ENCODE results near the gene MEI1.
"Not testable (repeated sequence)": the region's sequence is repeated elsewhere in the genome, so short reads cannot be mapped to it uniquely, and the experiment has no call there.

Gene MEI1

GRCh38 chr22:41683052-41683451, 16.3 kb upstream of the MEI1 start:
- Histone ChIP-seq H3K4ac (ENCODE audit: low read depth, low read length) (no peak overlapping the region), H3K9ac (ENCODE audit: low read length) (no peak overlapping the region), H2BK15ac (replicated peaks; ENCODE audit: low read depth) (no peak overlapping the region), H3K36me3 (ENCODE audit: control insufficient read depth, insufficient read depth, low read length) (peaks cover 7% of the 10 kb centered on the region), H2BK120ac (ENCODE audit: low read depth, low read length) (no peak overlapping the region), H2AK5ac (ENCODE audit: low read length) (no peak overlapping the region), H3K4me3 (ENCODE audit: low read length) (no peak overlapping the region), H3K79me2 (ENCODE audit: control insufficient read depth, insufficient read depth, low read length) (peaks cover 63% of the 10 kb centered on the region), H3K56ac (ENCODE audit: low read length) (peak overlapping the region; percentile 37), H3K79me1 (ENCODE audit: low read length) (peaks cover 10% of the 10 kb centered on the region), H4K8ac (ENCODE audit: low read depth, low read length) (no peak overlapping the region), H4K5ac (ENCODE audit: low read length) (no peak overlapping the region), H3K27me3 (ENCODE audit: insufficient read depth, low read length, poor library complexity) (no peaks in the 10 kb centered on the region), H2BK5ac (ENCODE audit: low read length) (no peak overlapping the region), H3K18ac (ENCODE audit: low read length) (no peak overlapping the region), H3K27ac (ENCODE audit: low read depth, low read length) (no peak overlapping the region), H3K4me1 (ENCODE audit: control insufficient read depth, low read depth, low read length) (no peaks in the 10 kb centered on the region), H3K4me2 (ENCODE audit: low read length) (no peak overlapping the region), H3K23ac (ENCODE audit: low read length) (no peak overlapping the region)
- DNase-seq = no peak
- WGBS (ENCODE audit: extremely low coverage, insufficient coverage, low lambda C conversion rate) = no CpG with 5 or more reads among the region's 9 CpGs

- no peak overlapping the region for H3K9ac ChIP-seq (ENCODE audit: low read length)
- peaks cover 2% of the 10 kb centered on the region for H3K36me3 ChIP-seq (ENCODE audit: control insufficient read depth, insufficient read depth, low read length)
- no peak overlapping the region for H3K18ac ChIP-seq (ENCODE audit: low read length)
- no peak overlapping the region for H3K4ac ChIP-seq (ENCODE audit: low read depth, low read length)
- no peak overlapping the region for H4K8ac ChIP-seq (ENCODE audit: low read depth, low read length)
- no peak overlapping the region for H2BK5ac ChIP-seq (ENCODE audit: low read length)
- H4K5ac ChIP-seq (ENCODE audit: low read length) = no peak overlapping the region
- H3K79me2 ChIP-seq (ENCODE audit: control insufficient read depth, insufficient read depth, low read length) = peaks cover 62% of the 10 kb centered on the region
- H3K4me2 ChIP-seq (ENCODE audit: low read length) = no peak overlapping the region
- peaks cover 8% of the 10 kb centered on the region for H3K79me1 ChIP-seq (ENCODE audit: low read length)
- H3K4me3 ChIP-seq (ENCODE audit: low read length) = no peak overlapping the region
- H3K56ac ChIP-seq (ENCODE audit: low read length) = no peak overlapping the region
- no peak overlapping the region for H2BK120ac ChIP-seq (ENCODE audit: low read depth, low read length)
- H3K27ac ChIP-seq (ENCODE audit: low read depth, low read length) = no peak overlapping the region
- peak; percentile 19 for DNase-seq
- H2AK5ac ChIP-seq (ENCODE audit: low read length) = no peak overlapping the region
- no peak overlapping the region for H3K23ac ChIP-seq (ENCODE audit: low read length)
- no CpG with 5 or more reads among the region's 3 CpGs for WGBS (ENCODE audit: extremely low coverage, insufficient coverage, low lambda C conversion rate)
- no peak overlapping the region for H2BK15ac ChIP-seq (replicated peaks; ENCODE audit: low read depth)
- H3K27me3 ChIP-seq (ENCODE audit: insufficient read depth, low read length, poor library complexity) = no peaks in the 10 kb centered on the region
- no peaks in the 10 kb centered on the region for H3K4me1 ChIP-seq (ENCODE audit: control insufficient read depth, low read depth, low read length)
Measured at GRCh38 chr22:41683616-41684015, 15.7 kb upstream of the MEI1 start.

DNA sequence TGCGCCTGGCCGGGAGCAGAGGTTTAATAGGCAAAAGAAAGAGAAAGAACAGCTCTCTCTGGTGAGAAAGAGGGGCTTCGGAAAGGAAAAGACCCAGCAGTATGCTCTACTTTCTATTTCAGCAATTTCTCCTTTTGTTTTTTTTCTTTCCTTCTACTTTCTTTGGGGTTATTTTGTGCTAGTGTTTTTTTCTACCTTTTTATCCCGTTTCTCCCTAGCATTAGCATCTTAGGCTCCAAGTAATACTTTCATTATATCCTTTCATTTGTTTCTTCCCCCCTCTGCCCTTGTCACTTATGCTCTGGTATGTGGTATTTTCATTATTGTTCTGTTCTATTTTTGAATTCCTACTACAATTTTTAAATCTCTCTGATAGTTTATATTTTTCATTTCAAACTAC, 15.1 kb upstream of the MEI1 start:
- H2BK15ac ChIP-seq (replicated peaks; ENCODE audit: low read depth) = no peak overlapping the region
- H2BK5ac ChIP-seq (ENCODE audit: low read length) = no peak overlapping the region
- H3K4me3 ChIP-seq (ENCODE audit: low read length) = no peak overlapping the region
- H3K79me2 ChIP-seq (ENCODE audit: control insufficient read depth, insufficient read depth, low read length) = peaks cover 62% of the 10 kb centered on the region
- no peak overlapping the region for H3K18ac ChIP-seq (ENCODE audit: low read length)
- H3K56ac ChIP-seq (ENCODE audit: low read length) = no peak overlapping the region
- H3K4me1 ChIP-seq (ENCODE audit: control insufficient read depth, low read depth, low read length) = no peaks in the 10 kb centered on the region
- H3K27me3 ChIP-seq (ENCODE audit: insufficient read depth, low read length, poor library complexity) = no peaks in the 10 kb centered on the region
- no peak overlapping the region for H4K5ac ChIP-seq (ENCODE audit: low read length)
- H3K23ac ChIP-seq (ENCODE audit: low read length) = no peak overlapping the region
- no peak overlapping the region for H3K9ac ChIP-seq (ENCODE audit: low read length)
- peaks cover 7% of the 10 kb centered on the region for H3K79me1 ChIP-seq (ENCODE audit: low read length)
- WGBS (ENCODE audit: extremely low coverage, insufficient coverage, low lambda C conversion rate) = no CpG with 5 or more reads among the region's 4 CpGs
- H3K27ac ChIP-seq (ENCODE audit: low read depth, low read length) = no peak overlapping the region
- no peak overlapping the region for H3K4ac ChIP-seq (ENCODE audit: low read depth, low read length)
- no peak overlapping the region for H3K4me2 ChIP-seq (ENCODE audit: low read length)
- H3K36me3 ChIP-seq (ENCODE audit: control insufficient read depth, insufficient read depth, low read length) = peaks cover 2% of the 10 kb centered on the region
- no peak overlapping the region for H2AK5ac ChIP-seq (ENCODE audit: low read length)
- no peak overlapping the region for H2BK120ac ChIP-seq (ENCODE audit: low read depth, low read length)
- no peak for DNase-seq
- no peak overlapping the region for H4K8ac ChIP-seq (ENCODE audit: low read depth, low read length)

DNA sequence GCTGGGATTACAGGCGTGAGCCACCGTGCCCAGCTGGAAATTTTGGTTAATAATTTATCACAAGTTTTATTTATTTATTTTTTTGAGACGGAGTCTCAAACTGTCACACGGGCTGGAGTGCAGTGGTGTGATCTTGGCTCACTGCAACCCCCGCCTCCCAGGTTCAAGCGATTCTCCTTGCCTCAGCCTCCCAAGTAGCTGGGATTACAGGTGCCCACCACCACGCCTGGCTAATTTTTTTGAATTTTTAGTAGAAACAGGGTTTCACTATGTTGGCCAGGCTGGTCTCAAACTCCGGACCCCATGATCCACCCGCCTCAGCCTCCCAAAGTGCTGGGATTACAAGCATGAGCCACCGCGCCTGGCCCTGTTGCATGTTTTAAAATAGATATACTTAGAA, 12.4 kb upstream of the MEI1 start:
- not testable (repeated sequence) for H2BK15ac ChIP-seq (replicated peaks; ENCODE audit: low read depth); H3K27me3 ChIP-seq (ENCODE audit: insufficient read depth, low read length, poor library complexity); H3K23ac ChIP-seq (ENCODE audit: low read length); H3K4me3 ChIP-seq (ENCODE audit: low read length); DNase-seq; H3K9ac ChIP-seq (ENCODE audit: low read length); H2AK5ac ChIP-seq (ENCODE audit: low read length); H3K4me1 ChIP-seq (ENCODE audit: control insufficient read depth, low read depth, low read length); H3K27ac ChIP-seq (ENCODE audit: low read depth, low read length); H4K5ac ChIP-seq (ENCODE audit: low read length); H3K79me1 ChIP-seq (ENCODE audit: low read length); H3K4ac ChIP-seq (ENCODE audit: low read depth, low read length); H3K36me3 ChIP-seq (ENCODE audit: control insufficient read depth, insufficient read depth, low read length); H4K8ac ChIP-seq (ENCODE audit: low read depth, low read length); H2BK120ac ChIP-seq (ENCODE audit: low read depth, low read length); H3K4me2 ChIP-seq (ENCODE audit: low read length); H3K18ac ChIP-seq (ENCODE audit: low read length); H3K56ac ChIP-seq (ENCODE audit: low read length); H2BK5ac ChIP-seq (ENCODE audit: low read length)
- peaks cover 45% of the 10 kb centered on the region for H3K79me2 ChIP-seq (ENCODE audit: control insufficient read depth, insufficient read depth, low read length)
- no CpG with 5 or more reads among the region's 11 CpGs for WGBS (ENCODE audit: extremely low coverage, insufficient coverage, low lambda C conversion rate)

DNA sequence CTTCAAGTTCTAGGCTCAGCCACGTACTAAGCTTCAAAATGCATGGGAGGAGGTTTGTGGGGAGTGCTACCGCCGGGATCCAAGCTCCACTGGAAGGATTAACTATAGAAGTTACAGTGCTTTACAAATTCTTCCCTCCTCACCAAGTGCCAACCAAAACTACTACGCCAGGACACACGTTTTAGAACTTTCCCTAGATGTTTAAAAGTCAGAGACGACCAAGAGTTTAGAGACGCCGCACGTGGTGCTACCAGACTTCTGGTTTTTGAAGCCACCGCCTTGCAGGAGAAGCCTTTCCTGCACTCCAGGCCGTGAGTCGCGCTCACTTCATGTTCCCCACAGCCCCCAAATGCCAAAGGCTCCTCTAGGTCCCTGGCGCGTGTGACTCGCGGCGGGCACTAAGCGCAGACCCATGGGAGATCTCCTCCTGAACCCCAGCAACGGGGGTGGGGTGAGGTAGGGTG, 11.4 kb upstream of the MEI1 start:
- Histone ChIP-seq H3K18ac (ENCODE audit: low read length) (no peak overlapping the region), H3K4ac (ENCODE audit: low read depth, low read length) (no peak overlapping the region), H3K36me3 (ENCODE audit: control insufficient read depth, insufficient read depth, low read length) (no peaks in the 10 kb centered on the region), H3K79me1 (ENCODE audit: low read length) (no peaks in the 10 kb centered on the region), H4K5ac (ENCODE audit: low read length) (no peak overlapping the region), H3K79me2 (ENCODE audit: control insufficient read depth, insufficient read depth, low read length) (peaks cover 38% of the 10 kb centered on the region), H3K27ac (ENCODE audit: low read depth, low read length) (peak overlapping the region; percentile 71), H2BK15ac (replicated peaks; ENCODE audit: low read depth) (no peak overlapping the region), H4K8ac (ENCODE audit: low read depth, low read length) (no peak overlapping the region), H2BK5ac (ENCODE audit: low read length) (no peak overlapping the region), H3K23ac (ENCODE audit: low read length) (no peak overlapping the region), H2BK120ac (ENCODE audit: low read depth, low read length) (no peak overlapping the region), H3K9ac (ENCODE audit: low read length) (peak overlapping the region; percentile 98), H3K27me3 (ENCODE audit: insufficient read depth, low read length, poor library complexity) (no peaks in the 10 kb centered on the region), H3K4me3 (ENCODE audit: low read length) (peak overlapping the region; percentile 88), H2AK5ac (ENCODE audit: low read length) (no peak overlapping the region), H3K4me1 (ENCODE audit: control insufficient read depth, low read depth, low read length) (no peaks in the 10 kb centered on the region), H3K56ac (ENCODE audit: low read length) (peak overlapping the region; percentile 96), H3K4me2 (ENCODE audit: low read length) (peak overlapping the region; percentile 51)
- DNase-seq = peak; percentile 59
- no CpG with 5 or more reads among the region's 20 CpGs for WGBS (ENCODE audit: extremely low coverage, insufficient coverage, low lambda C conversion rate)

Data from mesendoderm (in vitro differentiated cells).